ENCODE measurements around the gene ZNF672. TPM values are rescaled to one million over a fixed set of nuclear protein-coding genes. Genes with fewer than 3 reads are reported as not detected.

ZNF672 gene
- polyA plus RNA-seq, 1 of the 3 experiments (the other 2 are of a cell fraction) = 14.2 TPM

DNA sequence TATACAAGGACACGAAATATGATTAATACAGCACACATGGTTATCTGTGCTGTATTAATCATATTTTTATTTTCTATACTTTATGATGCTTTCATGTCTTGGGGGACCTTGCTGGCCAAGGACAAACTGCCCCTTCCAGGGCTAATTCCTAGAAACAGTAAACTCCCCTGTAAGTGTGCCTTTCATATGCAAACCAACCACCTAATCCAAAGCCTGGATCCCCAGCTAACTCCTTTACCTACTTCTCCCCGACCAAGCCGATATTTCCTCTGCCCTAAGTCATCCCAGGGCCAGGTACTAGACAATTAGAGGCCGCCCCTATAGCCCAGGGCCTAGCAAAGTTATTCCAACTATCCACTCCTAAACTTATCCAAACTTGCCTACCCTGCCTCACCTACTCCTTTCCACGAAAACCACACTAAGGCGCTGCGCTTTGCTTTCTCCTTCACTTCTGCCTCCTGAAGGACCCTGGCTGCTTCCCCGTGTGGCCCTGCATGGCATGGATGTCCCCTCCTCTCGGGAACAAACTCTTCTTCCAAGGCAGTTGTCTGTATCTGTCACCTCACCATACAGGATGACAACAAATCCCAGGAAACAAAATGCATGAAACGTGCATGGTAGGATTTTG, 22.5 kb upstream of the ZNF672 start (continued):
- TF ChIP-seq EZH2phosphoT487 (IDR thresholded peaks at IDR 0.05; ENCODE audit: borderline replicate concordance, low read depth) (no peak), REST (IDR thresholded peaks at IDR 0.05; ENCODE audit: low read depth, low read length) (no peak), FOSL2 (IDR thresholded peaks at IDR 0.05; ENCODE audit: borderline replicate concordance, low read depth) (no peak), CTCF (IDR thresholded peaks at IDR 0.05) (no peak), MXI1 (IDR thresholded peaks at IDR 0.05; ENCODE audit: low read depth, low read length) (no peak)
- TF ChIP-seq, protein P1, sequence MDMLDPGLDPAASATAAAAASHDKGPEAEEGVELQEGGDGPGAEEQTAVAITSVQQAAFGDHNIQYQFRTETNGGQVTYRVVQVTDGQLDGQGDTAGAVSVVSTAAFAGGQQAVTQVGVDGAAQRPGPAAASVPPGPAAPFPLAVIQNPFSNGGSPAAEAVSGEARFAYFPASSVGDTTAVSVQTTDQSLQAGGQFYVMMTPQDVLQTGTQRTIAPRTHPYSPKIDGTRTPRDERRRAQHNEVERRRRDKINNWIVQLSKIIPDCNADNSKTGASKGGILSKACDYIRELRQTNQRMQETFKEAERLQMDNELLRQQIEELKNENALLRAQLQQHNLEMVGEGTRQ (IDR thresholded peaks at IDR 0.05; ENCODE audit: borderline replicate concordance, low read depth, low read length) = no peak

DNA sequence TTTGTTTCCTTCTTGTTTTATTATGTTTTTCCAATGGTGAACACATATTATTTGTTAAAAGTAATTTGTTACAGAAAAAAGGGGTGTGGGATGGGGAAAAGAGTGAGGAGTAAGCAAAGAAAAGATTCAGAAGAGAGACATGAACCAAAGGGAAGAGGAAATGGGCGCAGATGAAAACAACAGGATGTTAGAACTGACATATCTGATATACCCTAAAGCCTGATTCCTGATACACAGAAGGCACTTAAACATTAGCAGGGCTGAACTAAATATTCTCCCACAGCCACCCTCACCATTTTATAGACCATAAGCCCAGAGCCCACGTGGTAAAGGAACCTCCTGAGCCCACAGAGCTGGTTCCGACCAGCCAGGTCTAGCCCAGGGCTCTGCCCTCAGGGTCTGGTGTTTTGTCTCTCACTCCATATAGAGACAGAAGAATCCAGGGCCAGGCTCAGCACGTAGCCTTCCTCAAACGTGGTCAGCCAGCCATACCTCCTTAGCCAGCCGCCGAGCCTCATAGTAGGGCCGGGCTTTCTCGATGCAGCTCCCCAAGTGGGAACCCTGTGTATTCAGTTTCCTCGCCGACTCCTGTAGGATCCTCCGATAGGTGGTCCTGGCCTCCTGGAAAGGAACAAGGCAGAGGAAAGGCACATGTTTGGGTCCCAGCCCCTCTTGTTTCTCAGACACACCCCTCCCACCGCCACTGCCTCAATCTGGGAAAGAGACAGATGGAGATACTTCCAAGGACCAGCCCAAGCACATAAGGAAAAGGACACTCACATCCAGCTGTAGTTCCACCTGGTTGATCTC, 21.8 kb upstream of the ZNF672 start:
- WGBS (ENCODE audit: low lambda C conversion rate) = 87% methylated on average over 8 of the region's 13 CpGs
- ChIA-PET CTCF (interaction anchor here (1.1 kb wide), 1 partner anchor 9 kb away, joined by 4 read pairs; no protein-coding TSS in a partner anchor), POLR2A (no interaction called here)
- Histone ChIP-seq H3K4me1 (ENCODE audit: control insufficient read depth in 1 of 2, insufficient read depth in 2 of 2, low read depth in 1 of 2, low read length in 1 of 2) (peaks cover 4 to 9% of the 10 kb centered on the region in 2 experiments; a peak in 1 of 4 replicates), H3K9me3 (no peaks in the 10 kb centered on the region), H2AFZ (ENCODE audit: low read depth) (no peak overlapping the region), H4K20me1 (ENCODE audit: insufficient read depth) (no peaks in the 10 kb centered on the region; the same call in 1 of the 2 replicates), H3K27me3 (ENCODE audit: insufficient read depth) (no peaks in the 10 kb centered on the region), H3K36me3 (replicated peaks in 1 of 2; ENCODE audit: control insufficient read depth in 1 of 2, insufficient read depth in 2 of 2, low read length in 1 of 2) (peaks cover 19 to 70% of the 10 kb centered on the region in 2 experiments), H3K9ac (no peak overlapping the region), H3K4me2 (no peak overlapping the region), H3F3A (replicated peaks; ENCODE audit: insufficient read depth) (peaks cover under 1% of the 10 kb centered on the region), H3K27ac (ENCODE audit: low read depth in 2 of 2, low read length in 1 of 2) (no peak overlapping the region), H3K79me2 (ENCODE audit: insufficient read depth) (peaks cover 45% of the 10 kb centered on the region), H3K9me2 (no peaks in the 10 kb centered on the region), H3K4me3 (ENCODE audit: low read depth in 2 of 2, low read length in 1 of 2) (no peak overlapping the region)
- DNase-seq = no peak
- TF ChIP-seq SIN3A (IDR thresholded peaks at IDR 0.05; ENCODE audit: borderline replicate concordance, low read depth, low read length) (no peak), SMC3 (IDR thresholded peaks at IDR 0.05; ENCODE audit: low read depth, low read length) (no peak), REST (IDR thresholded peaks at IDR 0.05; ENCODE audit: low read depth, low read length) (no peak), POLR2AphosphoS5 (IDR thresholded peaks at IDR 0.05; ENCODE audit: low read depth, low read length) (no peak), NRF1 (IDR thresholded peaks at IDR 0.05; ENCODE audit: low read depth, low read length) (no peak), TAF1 (IDR thresholded peaks at IDR 0.05; ENCODE audit: borderline replicate concordance, low read depth, low read length) (no peak), ZBTB33 (IDR thresholded peaks at IDR 0.05; ENCODE audit: borderline replicate concordance, low read depth) (no peak), NFIC (IDR thresholded peaks at IDR 0.05; ENCODE audit: borderline replicate concordance) (no peak), JUND (IDR thresholded peaks at IDR 0.05) (no peak)
- TF ChIP-seq, protein P2, sequence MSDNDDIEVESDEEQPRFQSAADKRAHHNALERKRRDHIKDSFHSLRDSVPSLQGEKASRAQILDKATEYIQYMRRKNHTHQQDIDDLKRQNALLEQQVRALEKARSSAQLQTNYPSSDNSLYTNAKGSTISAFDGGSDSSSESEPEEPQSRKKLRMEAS (IDR thresholded peaks at IDR 0.05; ENCODE audit: low read depth) = no peak

Data from SK-N-SH (cell line).